Activated CD8-positive, alpha-beta T cell treated with anti-CD3 and anti-CD28 coated beads for 36 hours (primary cell): Measurements from ENCODE around the gene PGLYRP3. TPM values are rescaled to one million over a fixed set of nuclear protein-coding genes. Genes with fewer than 3 reads are reported as not detected.

Experiments
- ATAC-seq: fragments of 200-7000 bp; cut with Tn5 transposase; one replicate; pipeline ENCODE4 v1.10.0; 2021; ENCODE audit warnings: mild to moderate bottlenecking, moderate library complexity
- CTCF ChIA-PET: fragments of 350-600 bp; sonication (Branson Sonifier 250); formaldehyde crosslinking; loops from one replicate; lab custom pipeline; 2021; ENCODE audit warnings: antibody characterized with exemption; lab: Charles Lee
- POLR2A ChIA-PET: fragments of 350-600 bp; sonication (Branson Sonifier 250); formaldehyde crosslinking; loops from one replicate; lab custom pipeline; 2021; ENCODE audit warnings: antibody characterized with exemption; lab: Charles Lee
- DNase-seq: peaks from one replicate; pipeline ENCODE4 v3.0.0-alpha.2; 2020
- H3K27ac Mint-ChIP-seq: one replicate; pipeline ENCODE4 v1.8.0; 2021; ENCODE audit warnings: mild to moderate bottlenecking, mixed read lengths
- H3K27me3 Mint-ChIP-seq: one replicate; pipeline ENCODE4 v1.8.0; 2021; ENCODE audit warnings: mixed read lengths
- H3K36me3 Mint-ChIP-seq: one replicate; pipeline ENCODE4 v1.8.0; 2021; ENCODE audit warnings: low read depth, mixed read lengths
- H3K4me1 Mint-ChIP-seq: one replicate; pipeline ENCODE4 v1.8.0; 2021; ENCODE audit warnings: low read depth, mixed read lengths
- H3K4me3 Mint-ChIP-seq: one replicate; pipeline ENCODE4 v1.8.0; 2021; ENCODE audit warnings: mild to moderate bottlenecking, moderate library complexity, mixed read lengths
- H3K9me3 Mint-ChIP-seq: one replicate; pipeline ENCODE4 v1.8.0; 2021; ENCODE audit warnings: mixed read lengths
- CTCF ChIP-seq: fragments of 200-600 bp; IDR thresholded peaks from one replicate; pipeline ENCODE4 v1.8.0; 2022; ENCODE audit warnings: antibody characterized with exemption, mild to moderate bottlenecking
- intact Hi-C: fragments of 100-400 bp; cut with micrococcal nuclease; formaldehyde crosslinking; loops from one replicate; pipeline ENCODE4 v1.10.0; 2022
- total RNA-seq, 2 experiments: library from RNA; stranded (reverse); gene quantifications; one replicate each; pipeline ENCODE4 v1.2.3, GENCODE V29; 2021

PGLYRP3 gene
- total RNA-seq, 2 experiments from 2014 or later: not detected

GRCh38 chr1:153313288-153313687 lies 536 bp upstream of the PGLYRP3 start:
- Mint-ChIP-seq H3K4me1 (no peaks in the 10 kb centered on the region), H3K27ac (no peak overlapping the region), H3K4me3 (no peak overlapping the region), H3K36me3 (no peaks in the 10 kb centered on the region), H3K27me3 (peaks cover 4% of the 10 kb centered on the region), H3K9me3 (no peaks in the 10 kb centered on the region)
- CTCF ChIA-PET: interaction anchor here (0.9 kb wide), 1 partner anchor 152 kb away, joined by 3 read pairs; no protein-coding TSS in a partner anchor
- TF ChIP-seq CTCF: no peak
- POLR2A ChIA-PET: no interaction called here
- DNase-seq (no peak), ATAC-seq (no peak)
- intact Hi-C loops: no loop called here

- no peaks in the 10 kb centered on the region for H3K4me1 Mint-ChIP-seq
- no peak for ATAC-seq
- H3K9me3 Mint-ChIP-seq: no peaks in the 10 kb centered on the region
- POLR2A ChIA-PET: interaction anchor here (0.7 kb wide), 1 partner anchor 32 kb away, joined by 3 read pairs; no protein-coding TSS in a partner anchor
- no peak for DNase-seq
- TF ChIP-seq CTCF: no peak
- CTCF ChIA-PET: no interaction called here
- H3K4me3 Mint-ChIP-seq: no peak overlapping the region
- no peaks in the 10 kb centered on the region for H3K27me3 Mint-ChIP-seq
- no peak overlapping the region for H3K27ac Mint-ChIP-seq
- no peaks in the 10 kb centered on the region for H3K36me3 Mint-ChIP-seq
- intact Hi-C loops: no loop called here
Observed at GRCh38 chr1:153310526-153310925, 2.2 kb downstream of the PGLYRP3 start.

GRCh38 chr1:153309441-153309840 lies 3.3 kb downstream of the PGLYRP3 start:
- ChIA-PET CTCF (no interaction called here), POLR2A (no interaction called here)
- ATAC-seq (no peak), DNase-seq (no peak)
- no peak overlapping the region for H3K4me3 Mint-ChIP-seq
- H3K27me3 Mint-ChIP-seq: no peaks in the 10 kb centered on the region
- no peaks in the 10 kb centered on the region for H3K36me3 Mint-ChIP-seq
- no peak overlapping the region for H3K27ac Mint-ChIP-seq
- intact Hi-C loops: no loop called here
- no peaks in the 10 kb centered on the region for H3K9me3 Mint-ChIP-seq
- TF ChIP-seq CTCF: no peak
- H3K4me1 Mint-ChIP-seq: no peaks in the 10 kb centered on the region

GRCh38 chr1:153308540-153308939 lies 4.2 kb downstream of the PGLYRP3 start:
- TF ChIP-seq CTCF: no peak
- intact Hi-C loops: no loop called here
- no peak overlapping the region for H3K27ac Mint-ChIP-seq
- no peak overlapping the region for H3K4me3 Mint-ChIP-seq
- no peaks in the 10 kb centered on the region for H3K27me3 Mint-ChIP-seq
- no peaks in the 10 kb centered on the region for H3K36me3 Mint-ChIP-seq
- H3K4me1 Mint-ChIP-seq: no peaks in the 10 kb centered on the region
- H3K9me3 Mint-ChIP-seq: no peaks in the 10 kb centered on the region
- ATAC-seq (no peak), DNase-seq (no peak)
- ChIA-PET CTCF (no interaction called here), POLR2A (no interaction called here)

GRCh38 chr1:153307221-153307600 lies 5.5 kb downstream of the PGLYRP3 start:
- intact Hi-C loops: no loop called here
- no peak for ATAC-seq
- no peaks in the 10 kb centered on the region for H3K4me1 Mint-ChIP-seq
- no peaks in the 10 kb centered on the region for H3K9me3 Mint-ChIP-seq
- H3K36me3 Mint-ChIP-seq: no peaks in the 10 kb centered on the region
- H3K27me3 Mint-ChIP-seq: no peaks in the 10 kb centered on the region
- H3K27ac Mint-ChIP-seq: no peak overlapping the region
- CTCF ChIA-PET: no interaction called here
- TF ChIP-seq CTCF: no peak
- no peak for DNase-seq
- POLR2A ChIA-PET: no interaction called here
- H3K4me3 Mint-ChIP-seq: no peak overlapping the region
